GM23338 (cell line): ENCODE data around the gene GRM5. TPM values are rescaled to one million over a fixed set of nuclear protein-coding genes. Genes with fewer than 3 reads are reported as not detected.

Source experiments
- ATAC-seq: fragments of 200-7000 bp; cut with Tn5 transposase; 3 replicates; pipeline ENCODE4 v1.9.1; 2020
- DNase-seq: peaks from one replicate; pipeline ENCODE4 v3.0.0-alpha.2; 2015; ENCODE audit warnings: low spot score
- H2AFZ ChIP-seq: fragments of 200-600 bp; sonication (generic); 2 replicates; pipeline ENCODE4 v1.8.0; 2016; ENCODE audit warnings: antibody characterized with exemption, mild to moderate bottlenecking, moderate library complexity
- H3F3A ChIP-seq: fragments of 200-600 bp; sonication (generic); replicated peaks from 2 replicates; pipeline ENCODE4 v1.8.0; 2017; ENCODE audit warnings: antibody characterized with exemption, mixed run types, low read depth
- H3K27ac ChIP-seq: fragments of 200-600 bp; sonication (generic); 2 replicates; pipeline ENCODE4 v1.6.1; 2016; ENCODE audit warnings: low read depth
- H3K27me3 ChIP-seq: fragments of 200-600 bp; sonication (generic); 2 replicates; pipeline ENCODE4 v1.8.0; 2016; ENCODE audit warnings: mild to moderate bottlenecking, mixed run types, moderate library complexity; ENCODE audit not compliant: insufficient read depth
- H3K36me3 ChIP-seq: fragments of 200-600 bp; sonication (generic); 2 replicates; pipeline ENCODE4 v1.8.0; 2016; ENCODE audit warnings: mild to moderate bottlenecking; ENCODE audit not compliant: insufficient read depth
- H3K4me1 ChIP-seq: fragments of 200-600 bp; sonication (generic); 2 replicates; pipeline ENCODE4 v1.8.0; 2016; ENCODE audit warnings: mild to moderate bottlenecking, moderate library complexity; ENCODE audit not compliant: insufficient read depth
- H3K4me2 ChIP-seq: fragments of 200-600 bp; sonication (generic); 2 replicates; pipeline ENCODE4 v1.7.1; 2017; ENCODE audit warnings: mixed run types
- H3K4me3 ChIP-seq: fragments of 200-600 bp; sonication (generic); 2 replicates; pipeline ENCODE4 v1.6.1; 2016; ENCODE audit warnings: mixed run types
- H3K79me2 ChIP-seq: fragments of 200-600 bp; sonication (generic); replicated peaks from 2 replicates; pipeline ENCODE4 v1.8.0; 2017; ENCODE audit warnings: mild to moderate bottlenecking; ENCODE audit not compliant: insufficient read depth
- H3K9me2 ChIP-seq: fragments of 200-600 bp; sonication (generic); 2 replicates; pipeline ENCODE4 v1.8.0; 2017; ENCODE audit not compliant: insufficient read depth
- H4K20me1 ChIP-seq: fragments of 200-600 bp; sonication (generic); replicated peaks from 2 replicates; pipeline ENCODE4 v1.8.0; 2017; ENCODE audit warnings: mild to moderate bottlenecking; ENCODE audit not compliant: insufficient read depth
- H3K27ac Mint-ChIP-seq: 2 replicates; pipeline ENCODE4 v1.8.0; 2020; ENCODE audit warnings: inconsistent platforms, mild to moderate bottlenecking, moderate library complexity, mixed read lengths
- H3K27me3 Mint-ChIP-seq: 3 replicates; pipeline ENCODE4 v1.8.0; 2022; ENCODE audit warnings: low read depth, mild to moderate bottlenecking, moderate library complexity, mixed read lengths, inconsistent platforms; ENCODE audit not compliant: insufficient read depth, poor library complexity
- H3K36me3 Mint-ChIP-seq: 3 replicates; pipeline ENCODE4 v1.8.0; 2021; ENCODE audit warnings: low read depth, mild to moderate bottlenecking, inconsistent platforms, moderate library complexity, mixed read lengths
- H3K4me1 Mint-ChIP-seq: 3 replicates; pipeline ENCODE4 v1.8.0; 2020; ENCODE audit warnings: mild to moderate bottlenecking, inconsistent platforms, mixed read lengths
- H3K4me3 Mint-ChIP-seq: 3 replicates; pipeline ENCODE4 v1.8.0; 2021; ENCODE audit warnings: moderate library complexity, mild to moderate bottlenecking, inconsistent platforms, mixed read lengths
- H3K9me3 Mint-ChIP-seq: 3 replicates; pipeline ENCODE4 v1.8.0; 2020; ENCODE audit warnings: moderate library complexity, mild to moderate bottlenecking, inconsistent platforms, mixed read lengths
- CREB1 ChIP-seq: fragments of 250-450 bp; sonication (Bioruptor Pico); IDR thresholded peaks from 2 replicates; pipeline ENCODE4 v1.5.0; 2020; ENCODE audit warnings: low read depth, mild to moderate bottlenecking, moderate library complexity
- EZH2 ChIP-seq: fragments of 200-600 bp; sonication (generic); IDR thresholded peaks from one replicate; pipeline ENCODE4 v1.8.0; 2017; ENCODE audit warnings: antibody characterized with exemption, mild to moderate bottlenecking, low read depth; ENCODE audit not compliant: unreplicated experiment
- EZH2phosphoT487 ChIP-seq: fragments of 200-600 bp; sonication (generic); IDR thresholded peaks from one replicate; pipeline ENCODE4 v1.8.1; 2018; ENCODE audit warnings: antibody characterized with exemption; ENCODE audit not compliant: unreplicated experiment
- JUNB ChIP-seq: IDR thresholded peaks from one replicate; pipeline ENCODE4 v1.6.1; 2016; ENCODE audit warnings: antibody characterized with exemption; ENCODE audit not compliant: unreplicated experiment
- NANOG ChIP-seq: IDR thresholded peaks from 2 replicates; pipeline ENCODE4 v1.6.1; 2016; ENCODE audit warnings: antibody characterized with exemption, borderline replicate concordance
- POLR2AphosphoS5 ChIP-seq: IDR thresholded peaks from 2 replicates; pipeline ENCODE4 v1.6.1; 2016; ENCODE audit warnings: antibody characterized with exemption, low read depth
- STAT1 ChIP-seq: IDR thresholded peaks from one replicate; pipeline ENCODE4 v1.6.1; 2016; ENCODE audit warnings: antibody characterized with exemption; ENCODE audit not compliant: unreplicated experiment
- ZNF114 ChIP-seq: fragments of 250-450 bp; sonication (Bioruptor Pico); IDR thresholded peaks from 2 replicates; pipeline ENCODE4 v1.5.0; 2020; ENCODE audit warnings: mild to moderate bottlenecking, moderate library complexity
- ZNF331 ChIP-seq: fragments of 250-450 bp; sonication (Bioruptor Pico); IDR thresholded peaks from 2 replicates; pipeline ENCODE4 v1.5.0; 2020; ENCODE audit warnings: low read depth, mild to moderate bottlenecking, moderate library complexity
- polyA plus RNA-seq: library from polyadenylated mRNA; unstranded; fragments of >200 nt; fragmentation: Nextera tagmentation; extraction: Ambion mirVana; gene quantifications from 2 replicates; pipeline ENCODE4 v1.2.1, GENCODE V29; 2016
- total RNA-seq: library from RNA; depleted of rRNA; stranded (reverse); fragments of >200 nt; shearing (Covaris generic); gene quantifications from 2 replicates; pipeline ENCODE4 v1.2.3, GENCODE V29; 2014
- TF ChIP-seq, protein P1 (sequence below): IDR thresholded peaks from one replicate; pipeline ENCODE4 v1.6.1; 2018; ENCODE audit warnings: antibody characterized with exemption; ENCODE audit not compliant: unreplicated experiment
- TF ChIP-seq, protein P2 (sequence below), 2 experiments: fragments of 200-600 bp in 1 of 2; sonication (generic) in 1 of 2; conservative IDR thresholded peaks; 2 replicates each; pipeline versions ENCODE4 v1.5.1 to v1.6.1; 2016 to 2017; ENCODE audit warnings: antibody characterized with exemption in 2 of 2, low read depth in 2 of 2, mild to moderate bottlenecking in 2 of 2, moderate library complexity in 1 of 2
- TF ChIP-seq, protein P3 (sequence below): IDR thresholded peaks from 2 replicates; pipeline ENCODE4 v1.6.1; 2016; ENCODE audit warnings: antibody characterized with exemption

The GRM5 gene
- total and polyA plus RNA-seq, 2 experiments from 2014 or later: 0.23 to 0.45 TPM

DNA sequence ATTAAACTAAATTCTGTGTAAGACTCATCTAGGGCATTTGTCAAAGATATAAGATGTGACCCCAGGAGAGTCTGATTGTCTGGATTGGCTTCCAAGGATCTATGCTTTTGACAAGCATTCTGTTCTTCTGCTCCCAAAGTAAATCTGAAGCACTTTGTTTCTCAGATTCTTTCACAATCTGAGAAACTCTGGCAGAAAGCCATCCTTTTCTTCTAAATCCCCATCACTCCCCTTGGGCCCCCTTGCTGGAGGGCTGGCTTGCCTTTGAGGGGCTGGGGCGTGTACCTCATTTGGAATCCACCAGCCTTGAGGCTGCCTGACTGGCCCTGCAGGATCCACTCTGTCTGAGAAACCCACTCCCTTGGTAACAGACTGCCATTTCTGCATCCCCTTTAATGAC lies 554.8 kb downstream of the GRM5 start:
- H3K4me1 ChIP-seq: peaks cover 20% of the 10 kb centered on the region
- H3K4me1 Mint-ChIP-seq: peaks cover 32% of the 10 kb centered on the region
- ATAC-seq: no peak
- no peak for DNase-seq
- H3K4me3 ChIP-seq: no peak overlapping the region
- 0 out of 2 replicates have a peak, but pooled peaks cover 6% of the 10 kb centered on the region for H3F3A ChIP-seq
- H3K27ac Mint-ChIP-seq: no peak overlapping the region
- peaks cover 22% of the 10 kb centered on the region for H3K27me3 Mint-ChIP-seq
- TF ChIP-seq EZH2: no peak
- TF ChIP-seq EZH2phosphoT487: no peak
- TF ChIP-seq, protein P1, sequence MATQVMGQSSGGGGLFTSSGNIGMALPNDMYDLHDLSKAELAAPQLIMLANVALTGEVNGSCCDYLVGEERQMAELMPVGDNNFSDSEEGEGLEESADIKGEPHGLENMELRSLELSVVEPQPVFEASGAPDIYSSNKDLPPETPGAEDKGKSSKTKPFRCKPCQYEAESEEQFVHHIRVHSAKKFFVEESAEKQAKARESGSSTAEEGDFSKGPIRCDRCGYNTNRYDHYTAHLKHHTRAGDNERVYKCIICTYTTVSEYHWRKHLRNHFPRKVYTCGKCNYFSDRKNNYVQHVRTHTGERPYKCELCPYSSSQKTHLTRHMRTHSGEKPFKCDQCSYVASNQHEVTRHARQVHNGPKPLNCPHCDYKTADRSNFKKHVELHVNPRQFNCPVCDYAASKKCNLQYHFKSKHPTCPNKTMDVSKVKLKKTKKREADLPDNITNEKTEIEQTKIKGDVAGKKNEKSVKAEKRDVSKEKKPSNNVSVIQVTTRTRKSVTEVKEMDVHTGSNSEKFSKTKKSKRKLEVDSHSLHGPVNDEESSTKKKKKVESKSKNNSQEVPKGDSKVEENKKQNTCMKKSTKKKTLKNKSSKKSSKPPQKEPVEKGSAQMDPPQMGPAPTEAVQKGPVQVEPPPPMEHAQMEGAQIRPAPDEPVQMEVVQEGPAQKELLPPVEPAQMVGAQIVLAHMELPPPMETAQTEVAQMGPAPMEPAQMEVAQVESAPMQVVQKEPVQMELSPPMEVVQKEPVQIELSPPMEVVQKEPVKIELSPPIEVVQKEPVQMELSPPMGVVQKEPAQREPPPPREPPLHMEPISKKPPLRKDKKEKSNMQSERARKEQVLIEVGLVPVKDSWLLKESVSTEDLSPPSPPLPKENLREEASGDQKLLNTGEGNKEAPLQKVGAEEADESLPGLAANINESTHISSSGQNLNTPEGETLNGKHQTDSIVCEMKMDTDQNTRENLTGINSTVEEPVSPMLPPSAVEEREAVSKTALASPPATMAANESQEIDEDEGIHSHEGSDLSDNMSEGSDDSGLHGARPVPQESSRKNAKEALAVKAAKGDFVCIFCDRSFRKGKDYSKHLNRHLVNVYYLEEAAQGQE: no peak
- TF ChIP-seq NANOG: no peak
- TF ChIP-seq CREB1 (CRISPR knock-in tag): no peak
- no peak for TF ChIP-seq ZNF331 (CRISPR knock-in tag)
- TF ChIP-seq JUNB: no peak
- TF ChIP-seq, protein P2, sequence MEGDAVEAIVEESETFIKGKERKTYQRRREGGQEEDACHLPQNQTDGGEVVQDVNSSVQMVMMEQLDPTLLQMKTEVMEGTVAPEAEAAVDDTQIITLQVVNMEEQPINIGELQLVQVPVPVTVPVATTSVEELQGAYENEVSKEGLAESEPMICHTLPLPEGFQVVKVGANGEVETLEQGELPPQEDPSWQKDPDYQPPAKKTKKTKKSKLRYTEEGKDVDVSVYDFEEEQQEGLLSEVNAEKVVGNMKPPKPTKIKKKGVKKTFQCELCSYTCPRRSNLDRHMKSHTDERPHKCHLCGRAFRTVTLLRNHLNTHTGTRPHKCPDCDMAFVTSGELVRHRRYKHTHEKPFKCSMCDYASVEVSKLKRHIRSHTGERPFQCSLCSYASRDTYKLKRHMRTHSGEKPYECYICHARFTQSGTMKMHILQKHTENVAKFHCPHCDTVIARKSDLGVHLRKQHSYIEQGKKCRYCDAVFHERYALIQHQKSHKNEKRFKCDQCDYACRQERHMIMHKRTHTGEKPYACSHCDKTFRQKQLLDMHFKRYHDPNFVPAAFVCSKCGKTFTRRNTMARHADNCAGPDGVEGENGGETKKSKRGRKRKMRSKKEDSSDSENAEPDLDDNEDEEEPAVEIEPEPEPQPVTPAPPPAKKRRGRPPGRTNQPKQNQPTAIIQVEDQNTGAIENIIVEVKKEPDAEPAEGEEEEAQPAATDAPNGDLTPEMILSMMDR (conservative IDR thresholded peaks at IDR 0.05; ENCODE audit: low read depth in 2 of 2): no peak
- no peak for TF ChIP-seq STAT1
- TF ChIP-seq, protein P3, sequence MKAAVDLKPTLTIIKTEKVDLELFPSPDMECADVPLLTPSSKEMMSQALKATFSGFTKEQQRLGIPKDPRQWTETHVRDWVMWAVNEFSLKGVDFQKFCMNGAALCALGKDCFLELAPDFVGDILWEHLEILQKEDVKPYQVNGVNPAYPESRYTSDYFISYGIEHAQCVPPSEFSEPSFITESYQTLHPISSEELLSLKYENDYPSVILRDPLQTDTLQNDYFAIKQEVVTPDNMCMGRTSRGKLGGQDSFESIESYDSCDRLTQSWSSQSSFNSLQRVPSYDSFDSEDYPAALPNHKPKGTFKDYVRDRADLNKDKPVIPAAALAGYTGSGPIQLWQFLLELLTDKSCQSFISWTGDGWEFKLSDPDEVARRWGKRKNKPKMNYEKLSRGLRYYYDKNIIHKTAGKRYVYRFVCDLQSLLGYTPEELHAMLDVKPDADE: no peak
- TF ChIP-seq ZNF114 (CRISPR knock-in tag): no peak
- no peak for TF ChIP-seq POLR2AphosphoS5
- no peak overlapping the region for H3K4me2 ChIP-seq
- H3K79me2 ChIP-seq: no peaks in the 10 kb centered on the region
- H3K9me2 ChIP-seq: no peaks in the 10 kb centered on the region
- no peaks in the 10 kb centered on the region for H4K20me1 ChIP-seq
- H3K27ac ChIP-seq: no peak overlapping the region
- H3K27me3 ChIP-seq: peaks cover 36% of the 10 kb centered on the region
- H3K36me3 ChIP-seq: no peaks in the 10 kb centered on the region
- H2AFZ ChIP-seq: no peak overlapping the region
- no peak overlapping the region for H3K4me3 Mint-ChIP-seq
- no peaks in the 10 kb centered on the region for H3K36me3 Mint-ChIP-seq
- no peaks in the 10 kb centered on the region; the same call in 2 of the 3 replicates for H3K9me3 Mint-ChIP-seq
